Activated CD4-positive, alpha-beta memory T cell treated with anti-CD3 and anti-CD28 coated beads for 36 hours (primary cell): ENCODE measurements around the gene TMEM198. TPM values are rescaled to one million over a fixed set of nuclear protein-coding genes. Genes with fewer than 3 reads are reported as not detected.
A peak's percentile ranks its signal among the peaks of the same experiment; 100 is the strongest.

Experiments
- CTCF ChIA-PET: fragments of 350-600 bp; sonication (Branson Sonifier 250); formaldehyde crosslinking; loops from one replicate; lab custom pipeline; 2021; ENCODE audit warnings: antibody characterized with exemption, inconsistent platforms; lab: Charles Lee
- POLR2A ChIA-PET: fragments of 350-600 bp; sonication (Branson Sonifier 250); formaldehyde crosslinking; loops from one replicate; lab custom pipeline; 2021; ENCODE audit warnings: antibody characterized with exemption; lab: Charles Lee
- DNase-seq: peaks from one replicate; pipeline ENCODE4 v3.0.0-alpha.2; 2020
- H3K27ac Mint-ChIP-seq: one replicate; pipeline ENCODE4 v1.8.0; 2021; ENCODE audit warnings: mixed read lengths
- H3K27me3 Mint-ChIP-seq: one replicate; pipeline ENCODE4 v1.8.0; 2021; ENCODE audit warnings: mixed read lengths
- H3K36me3 Mint-ChIP-seq: one replicate; pipeline ENCODE4 v1.8.0; 2021; ENCODE audit warnings: mixed read lengths
- H3K4me1 Mint-ChIP-seq: one replicate; pipeline ENCODE4 v1.8.0; 2021; ENCODE audit warnings: low read depth, mixed read lengths
- H3K4me3 Mint-ChIP-seq: one replicate; pipeline ENCODE4 v1.8.0; 2021; ENCODE audit warnings: mild to moderate bottlenecking, mixed read lengths
- H3K9me3 Mint-ChIP-seq: one replicate; pipeline ENCODE4 v1.8.0; 2021; ENCODE audit warnings: mixed read lengths
- intact Hi-C: fragments of 100-400 bp; cut with micrococcal nuclease; formaldehyde crosslinking; loops from one replicate; pipeline ENCODE4 v1.15.1; 2023
- total RNA-seq, 2 experiments: library from RNA; stranded (reverse); gene quantifications; one replicate each; pipeline ENCODE4 v1.2.3, GENCODE V29; 2021

TMEM198 gene
- total RNA-seq, 2 experiments from 2014 or later, result 2.6 to 4.4 TPM

GRCh38 chr2:219569635-219570034 is 25.8 kb downstream of the TMEM198 start:
- Mint-ChIP-seq H3K27ac (no peak overlapping the region), H3K36me3 (no peaks in the 10 kb centered on the region), H3K27me3 (peaks cover 31% of the 10 kb centered on the region), H3K9me3 (no peaks in the 10 kb centered on the region), H3K4me1 (no peaks in the 10 kb centered on the region), H3K4me3 (no peak overlapping the region)
- CTCF ChIA-PET, result no interaction called here
- intact Hi-C loops, result no loop called here
- POLR2A ChIA-PET, result no interaction called here
- no peak for DNase-seq

- POLR2A ChIA-PET, result no interaction called here
- no peak overlapping the region for H3K27ac Mint-ChIP-seq
- no peaks in the 10 kb centered on the region for H3K4me1 Mint-ChIP-seq
- CTCF ChIA-PET, result interaction anchor here (1.5 to 2.1 kb wide), 3 partner anchors 10 to 75 kb away, joined by 3 to 24 read pairs (median 4); no protein-coding TSS in a partner anchor
- intact Hi-C loops, result no loop called here
- H3K9me3 Mint-ChIP-seq, result no peaks in the 10 kb centered on the region
- no peak for DNase-seq
- H3K4me3 Mint-ChIP-seq, result peak overlapping the region; percentile 37
- peaks cover 33% of the 10 kb centered on the region for H3K27me3 Mint-ChIP-seq
- H3K36me3 Mint-ChIP-seq, result no peaks in the 10 kb centered on the region
Measured at GRCh38 chr2:219570194-219570923, 26.5 kb downstream of the TMEM198 start.

GRCh38 chr2:219570924-219571310 is 27.1 kb downstream of the TMEM198 start:
- DNase-seq, result no peak
- peaks cover 38% of the 10 kb centered on the region for H3K27me3 Mint-ChIP-seq
- ChIA-PET CTCF (interaction anchor here (1.5 to 2.1 kb wide), 3 partner anchors 10 to 75 kb away, joined by 3 to 24 read pairs (median 4); no protein-coding TSS in a partner anchor), POLR2A (no interaction called here)
- no peak overlapping the region for H3K27ac Mint-ChIP-seq
- no peaks in the 10 kb centered on the region for H3K9me3 Mint-ChIP-seq
- H3K36me3 Mint-ChIP-seq, result no peaks in the 10 kb centered on the region
- no peaks in the 10 kb centered on the region for H3K4me1 Mint-ChIP-seq
- H3K4me3 Mint-ChIP-seq, result no peak overlapping the region
- intact Hi-C loops, result no loop called here

GRCh38 chr2:219571311-219572236 is 27.7 kb downstream of the TMEM198 start, which contains the start of gene OBSL1:
OBSL1 (minus strand) TSS chr2:219571539; CDS start chr2:219571232, 307 bp downstream.
- intact Hi-C loops, result no loop called here
- ChIA-PET POLR2A (no interaction called here), CTCF (interaction anchor here (1.5 to 2.1 kb wide), 3 partner anchors 11 to 76 kb away, joined by 3 to 24 read pairs (median 4); no protein-coding TSS in a partner anchor)
- Mint-ChIP-seq H3K4me1 (no peaks in the 10 kb centered on the region), H3K36me3 (no peaks in the 10 kb centered on the region), H3K4me3 (peak within 1 kb of the TSS; percentile 37), H3K27ac (no peak within 1 kb of the TSS), H3K9me3 (no peaks in the 10 kb centered on the region), H3K27me3 (peaks cover 38% of the 10 kb centered on the region)
- no peak for DNase-seq

- Mint-ChIP-seq H3K4me1 (no peaks in the 10 kb centered on the region), H3K36me3 (no peaks in the 10 kb centered on the region), H3K9me3 (no peaks in the 10 kb centered on the region), H3K4me3 (peak within 1 kb of the TSS; percentile 8), H3K27me3 (peaks cover 39% of the 10 kb centered on the region), H3K27ac (no peak within 1 kb of the TSS)
- DNase-seq, result no peak
- CTCF ChIA-PET, result interaction anchor here (1.7 to 2.1 kb wide), 2 partner anchors 12 to 31 kb away, joined by 4 to 24 read pairs; no protein-coding TSS in a partner anchor
- POLR2A ChIA-PET, result no interaction called here
- intact Hi-C loops, result no loop called here
Measured at GRCh38 chr2:219572237-219573001, 28.6 kb downstream of the TMEM198 start, which contains the start of gene INHA. INHA (plus strand) TSS chr2:219572310; CDS start chr2:219572375, 65 bp downstream.

- Mint-ChIP-seq H3K9me3 (no peaks in the 10 kb centered on the region), H3K36me3 (no peaks in the 10 kb centered on the region)
Measured at GRCh38 chr2:219573166-219573565, 29.3 kb downstream of the TMEM198 start.

GRCh38 chr2:219574484-219575311 is 30.9 kb downstream of the TMEM198 start:
- peaks cover 30% of the 10 kb centered on the region for H3K27me3 Mint-ChIP-seq
- intact Hi-C loops, result no loop called here
- H3K36me3 Mint-ChIP-seq, result no peaks in the 10 kb centered on the region
- no peak for DNase-seq
- H3K27ac Mint-ChIP-seq, result no peak overlapping the region
- POLR2A ChIA-PET, result no interaction called here
- no peak overlapping the region for H3K4me3 Mint-ChIP-seq
- no peaks in the 10 kb centered on the region for H3K9me3 Mint-ChIP-seq
- H3K4me1 Mint-ChIP-seq, result no peaks in the 10 kb centered on the region
- CTCF ChIA-PET, result no interaction called here

More at GRCh38 chr2:219573166-219573565, 29.3 kb downstream of the TMEM198 start:
- H3K4me3 Mint-ChIP-seq, result no peak overlapping the region
- H3K27me3 Mint-ChIP-seq, result peaks cover 40% of the 10 kb centered on the region
- intact Hi-C loops, result no loop called here
- no peaks in the 10 kb centered on the region for H3K4me1 Mint-ChIP-seq
- POLR2A ChIA-PET, result no interaction called here
- CTCF ChIA-PET, result interaction anchor here (0.6 kb wide), 1 partner anchor 11 kb away, joined by 4 read pairs; no protein-coding TSS in a partner anchor
- no peak overlapping the region for H3K27ac Mint-ChIP-seq
- no peak for DNase-seq

GRCh38 chr2:219575566-219576504 is 32.0 kb downstream of the TMEM198 start:
- POLR2A ChIA-PET, result no interaction called here
- no peaks in the 10 kb centered on the region for H3K36me3 Mint-ChIP-seq

GRCh38 chr2:219576505-219577388 is 32.9 kb downstream of the TMEM198 start:
- no peaks in the 10 kb centered on the region for H3K9me3 Mint-ChIP-seq
- DNase-seq, result no peak
- H3K27ac Mint-ChIP-seq, result no peak overlapping the region
- ChIA-PET CTCF (interaction anchor here (1.2 kb wide), 1 partner anchor 16 kb away, joined by 5 read pairs; no protein-coding TSS in a partner anchor), POLR2A (no interaction called here)
- no peak overlapping the region for H3K4me3 Mint-ChIP-seq
- intact Hi-C loops, result no loop called here
- peaks cover 23% of the 10 kb centered on the region for H3K27me3 Mint-ChIP-seq
- no peaks in the 10 kb centered on the region for H3K36me3 Mint-ChIP-seq
- no peaks in the 10 kb centered on the region for H3K4me1 Mint-ChIP-seq

More at GRCh38 chr2:219575566-219576504, 32.0 kb downstream of the TMEM198 start:
- intact Hi-C loops, result no loop called here
- Mint-ChIP-seq H3K27me3 (peaks cover 24% of the 10 kb centered on the region), H3K4me1 (no peaks in the 10 kb centered on the region), H3K27ac (no peak overlapping the region), H3K9me3 (no peaks in the 10 kb centered on the region), H3K4me3 (no peak overlapping the region)
- CTCF ChIA-PET, result interaction anchor here (1.2 kb wide), 1 partner anchor 16 kb away, joined by 5 read pairs; no protein-coding TSS in a partner anchor
- no peak for DNase-seq
